K562 (cell line): Measurements from ENCODE around the gene FGFBP3. TPM values are rescaled to one million over a fixed set of nuclear protein-coding genes. Genes with fewer than 3 reads are reported as not detected.

Experiments used
- BRF2 ChIP-seq: IDR thresholded peaks from 3 replicates; pipeline ENCODE4 v1.6.1; 2011; ENCODE audit warnings: borderline replicate concordance, mild to moderate bottlenecking; ENCODE audit not compliant: insufficient read length, insufficient read depth
- CUX1 ChIP-seq: fragments of 200-800 bp; sonication (Bioruptor generic); IDR thresholded peaks from 2 replicates; pipeline ENCODE4 v1.6.1; 2016; ENCODE audit warnings: missing genetic modification characterization, missing compliant biosample characterization
- EHMT2 ChIP-seq: fragments of 450-650 bp; IDR thresholded peaks from 2 replicates; pipeline ENCODE4 v1.6.1; 2018; ENCODE audit warnings: antibody characterized with exemption
- HDAC8 ChIP-seq: fragments of 450-650 bp; IDR thresholded peaks from 2 replicates; pipeline ENCODE4 v1.6.1; 2016; ENCODE audit warnings: mild to moderate bottlenecking, missing genetic modification characterization, moderate library complexity, missing compliant biosample characterization
- JUNB ChIP-seq: fragments of 450-650 bp; formaldehyde crosslinking; conservative IDR thresholded peaks from 2 replicates; pipeline ENCODE4 v1.4.0; 2020; ENCODE audit warnings: mild to moderate bottlenecking
- NONO ChIP-seq, 2 experiments: fragments of 200-400 bp in 1 of 2; fragments of 450-650 bp in 1 of 2; formaldehyde crosslinking in 1 of 2; IDR thresholded peaks; 2 replicates each; pipeline ENCODE4 v1.6.1; 2017; ENCODE audit warnings: low read depth in 2 of 2, mild to moderate bottlenecking in 2 of 2, moderate library complexity in 2 of 2, low read length in 1 of 2
- PHTF2 ChIP-seq: fragments of 250-450 bp; sonication (Bioruptor Pico); IDR thresholded peaks from 2 replicates; pipeline ENCODE4 v1.5.0; 2021; ENCODE audit warnings: mild to moderate bottlenecking
- SIX5 ChIP-seq, 2 experiments: IDR thresholded peaks; 2 replicates each; pipeline ENCODE4 v1.6.1; 2011; ENCODE audit warnings: low read length in 2 of 2, borderline replicate concordance in 1 of 2, low read depth in 1 of 2, mild to moderate bottlenecking in 1 of 2, moderate library complexity in 1 of 2; ENCODE audit not compliant: insufficient read depth in 1 of 2
- SMAD4 ChIP-seq: fragments of 250-450 bp; sonication (Bioruptor Pico); conservative IDR thresholded peaks from 2 replicates; pipeline ENCODE4 v1.8.0; 2021; ENCODE audit warnings: inconsistent platforms, mild to moderate bottlenecking, moderate library complexity
- SMC3 ChIP-seq: conservative IDR thresholded peaks from 2 replicates; pipeline ENCODE4 v1.6.1; 2011; ENCODE audit warnings: low read depth, low read length, improper control_type of control experiment; ENCODE audit not compliant: insufficient read depth
- ZNF444 ChIP-seq: fragments of 250-450 bp; sonication (Bioruptor Pico); IDR thresholded peaks from 2 replicates; pipeline ENCODE4 v1.4.0; 2020; ENCODE audit warnings: mild to moderate bottlenecking, moderate library complexity
- polyA plus RNA-seq, 8 experiments: library from polyadenylated mRNA; depleted of rRNA in 4 of 8; stranded (reverse) in 5 of 8; unstranded in 3 of 8; fragments of >200 nt; fragmentation: Nextera tagmentation in 2 of 8; fragmentation: Illumina TruSeq in 1 of 8; extraction: Ambion mirVana in 2 of 8; extraction: Trizol in 1 of 8; gene quantifications; 2 replicates each; pipeline versions ENCODE4 v1.2.1 to v1.2.3, GENCODE V29; 2011 to 2014; ENCODE audit warnings: inconsistent platforms in 1 of 8, missing spikeins in 1 of 8
- total RNA-seq, 7 experiments: library from RNA; depleted of rRNA in 6 of 7; stranded (reverse); fragments of >200 nt in 6 of 7; fragmentation: Illumina TruSeq in 2 of 7; extraction: Trizol in 2 of 7; gene quantifications; 2 replicates each; pipeline versions ENCODE4 v1.2.1 to v1.2.3, GENCODE V29; 2011 to 2021; ENCODE audit warnings: low replicate concordance in 1 of 7
- TF ChIP-seq, protein P1 (sequence below): sonication (generic); formaldehyde crosslinking; IDR thresholded peaks from 2 replicates; pipeline ENCODE4 v1.4.0; 2020; ENCODE audit warnings: mild to moderate bottlenecking, missing genetic modification reagents
- TF ChIP-seq, protein P2 (sequence below): fragments of 200-800 bp; sonication (Bioruptor generic); IDR thresholded peaks from 2 replicates; pipeline ENCODE4 v1.6.1; 2017; ENCODE audit warnings: missing genetic modification characterization, missing compliant biosample characterization
- TF ChIP-seq, protein P3 (sequence below): sonication (generic); IDR thresholded peaks from 2 replicates; pipeline ENCODE4 v1.6.1; 2016

The FGFBP3 gene
- total and polyA plus RNA-seq, 9 of the 15 experiments (the other 6 are each of a cell fraction or from before 2014, with no cell fraction given): 0.58 to 3.0 (median 1.5) TPM

- TF ChIP-seq, protein P1, sequence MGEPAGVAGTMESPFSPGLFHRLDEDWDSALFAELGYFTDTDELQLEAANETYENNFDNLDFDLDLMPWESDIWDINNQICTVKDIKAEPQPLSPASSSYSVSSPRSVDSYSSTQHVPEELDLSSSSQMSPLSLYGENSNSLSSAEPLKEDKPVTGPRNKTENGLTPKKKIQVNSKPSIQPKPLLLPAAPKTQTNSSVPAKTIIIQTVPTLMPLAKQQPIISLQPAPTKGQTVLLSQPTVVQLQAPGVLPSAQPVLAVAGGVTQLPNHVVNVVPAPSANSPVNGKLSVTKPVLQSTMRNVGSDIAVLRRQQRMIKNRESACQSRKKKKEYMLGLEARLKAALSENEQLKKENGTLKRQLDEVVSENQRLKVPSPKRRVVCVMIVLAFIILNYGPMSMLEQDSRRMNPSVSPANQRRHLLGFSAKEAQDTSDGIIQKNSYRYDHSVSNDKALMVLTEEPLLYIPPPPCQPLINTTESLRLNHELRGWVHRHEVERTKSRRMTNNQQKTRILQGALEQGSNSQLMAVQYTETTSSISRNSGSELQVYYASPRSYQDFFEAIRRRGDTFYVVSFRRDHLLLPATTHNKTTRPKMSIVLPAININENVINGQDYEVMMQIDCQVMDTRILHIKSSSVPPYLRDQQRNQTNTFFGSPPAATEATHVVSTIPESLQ (CRISPR knock-in tag): no peak
- TF ChIP-seq SMAD4: no peak
- no peak for TF ChIP-seq NONO (IDR thresholded peaks at IDR 0.05; ENCODE audit: low read depth in 2 of 2, low read length in 1 of 2)
- TF ChIP-seq HDAC8: no peak
- no peak for TF ChIP-seq CUX1 (CRISPR knock-in tag)
- TF ChIP-seq BRF2: no peak
- no peak for TF ChIP-seq ZNF444 (CRISPR knock-in tag)
- TF ChIP-seq EHMT2: 0 out of 2 replicates have a peak, but pooled peaks have one; percentile 39
- TF ChIP-seq JUNB (CRISPR knock-in tag): peak; percentile 61; the same call in 1 of the 2 replicates
- no peak for TF ChIP-seq PHTF2 (CRISPR knock-in tag)
- TF ChIP-seq, protein P2, sequence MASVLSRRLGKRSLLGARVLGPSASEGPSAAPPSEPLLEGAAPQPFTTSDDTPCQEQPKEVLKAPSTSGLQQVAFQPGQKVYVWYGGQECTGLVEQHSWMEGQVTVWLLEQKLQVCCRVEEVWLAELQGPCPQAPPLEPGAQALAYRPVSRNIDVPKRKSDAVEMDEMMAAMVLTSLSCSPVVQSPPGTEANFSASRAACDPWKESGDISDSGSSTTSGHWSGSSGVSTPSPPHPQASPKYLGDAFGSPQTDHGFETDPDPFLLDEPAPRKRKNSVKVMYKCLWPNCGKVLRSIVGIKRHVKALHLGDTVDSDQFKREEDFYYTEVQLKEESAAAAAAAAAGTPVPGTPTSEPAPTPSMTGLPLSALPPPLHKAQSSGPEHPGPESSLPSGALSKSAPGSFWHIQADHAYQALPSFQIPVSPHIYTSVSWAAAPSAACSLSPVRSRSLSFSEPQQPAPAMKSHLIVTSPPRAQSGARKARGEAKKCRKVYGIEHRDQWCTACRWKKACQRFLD (CRISPR knock-in tag): 0 out of 2 replicates have a peak, but pooled peaks have one; percentile 33
- TF ChIP-seq SIX5 (IDR thresholded peaks at IDR 0.05; ENCODE audit: borderline replicate concordance in 1 of 2, insufficient read depth in 1 of 2, low read depth in 1 of 2, low read length in 2 of 2): no peak
- no peak for TF ChIP-seq SMC3
- TF ChIP-seq, protein P3, sequence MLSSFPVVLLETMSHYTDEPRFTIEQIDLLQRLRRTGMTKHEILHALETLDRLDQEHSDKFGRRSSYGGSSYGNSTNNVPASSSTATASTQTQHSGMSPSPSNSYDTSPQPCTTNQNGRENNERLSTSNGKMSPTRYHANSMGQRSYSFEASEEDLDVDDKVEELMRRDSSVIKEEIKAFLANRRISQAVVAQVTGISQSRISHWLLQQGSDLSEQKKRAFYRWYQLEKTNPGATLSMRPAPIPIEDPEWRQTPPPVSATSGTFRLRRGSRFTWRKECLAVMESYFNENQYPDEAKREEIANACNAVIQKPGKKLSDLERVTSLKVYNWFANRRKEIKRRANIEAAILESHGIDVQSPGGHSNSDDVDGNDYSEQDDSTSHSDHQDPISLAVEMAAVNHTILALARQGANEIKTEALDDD: peak; percentile 63
These were observed 7.3 kb downstream of the FGFBP3 start (continued) for GRCh38 chr10:91901784-91902677.
